GM19025 (cell line): ENCODE measurements around the gene ANO7.
"Not testable (repeated sequence)": the region's sequence is repeated elsewhere in the genome, so short reads cannot be mapped to it uniquely, and the experiment has no call there.

Experiments
- ATAC-seq: cut with Tn5 transposase; IDR thresholded peaks from one replicate; pipeline ENCODE4 v1.9.1; 2021; ENCODE audit warnings: mild to moderate bottlenecking, low read depth, moderate library complexity; ENCODE audit not compliant: unreplicated experiment

Gene ANO7

DNA sequence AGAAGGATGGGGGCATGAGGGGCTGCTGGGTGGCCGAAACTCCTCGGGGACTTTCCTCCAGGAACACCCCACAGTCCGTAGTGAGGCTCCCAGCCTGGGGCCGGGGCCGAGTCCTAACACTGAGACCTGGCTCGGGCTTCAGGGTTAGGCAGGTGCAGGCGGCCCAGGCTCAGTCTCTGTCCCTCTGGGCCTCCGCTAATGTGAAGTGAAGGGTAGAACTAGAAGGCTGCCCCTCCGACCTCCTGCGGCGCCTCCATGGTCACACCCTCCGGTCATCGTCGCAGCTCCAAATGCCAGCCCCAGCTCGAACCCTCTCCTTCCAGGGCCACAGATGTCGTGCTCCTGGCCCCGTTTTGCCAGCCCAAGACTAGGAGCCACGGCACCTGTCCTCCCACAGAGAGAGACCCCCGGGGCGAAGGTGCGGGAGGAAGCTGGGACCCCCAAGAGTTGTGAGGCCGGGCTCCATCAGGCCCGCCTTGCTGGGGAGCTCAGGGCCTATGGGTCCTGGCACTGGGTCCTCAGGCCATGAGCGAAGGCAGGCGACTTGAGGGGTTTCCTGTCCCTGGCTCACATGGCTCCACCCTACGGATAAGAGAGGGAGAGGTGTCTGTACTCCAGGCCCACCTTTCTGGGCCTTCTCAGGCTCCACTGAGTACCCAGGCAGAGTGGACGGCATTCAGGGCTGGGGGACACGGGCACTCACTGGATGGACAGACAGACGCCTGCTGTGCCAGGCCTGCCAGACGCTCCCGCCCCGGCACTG, 797 bp downstream of the ANO7 start:
- no peak for ATAC-seq

DNA sequence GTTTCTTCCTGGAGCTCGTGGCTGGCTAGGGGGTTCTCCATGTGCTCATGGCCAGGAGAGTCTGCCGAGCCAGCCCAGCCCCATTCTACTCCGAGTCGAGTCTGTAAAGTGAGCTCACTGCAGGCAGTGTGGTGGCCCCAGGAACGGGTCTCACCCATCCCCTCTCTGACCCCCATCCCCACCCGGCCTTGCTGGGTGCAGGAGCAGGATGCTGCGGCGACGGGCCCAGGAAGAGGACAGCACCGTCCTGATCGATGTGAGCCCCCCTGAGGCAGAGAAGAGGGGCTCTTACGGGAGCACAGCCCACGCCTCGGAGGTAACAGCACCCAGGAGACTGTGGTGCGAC, 1.4 kb downstream of the ANO7 start:
- ATAC-seq: no peak

- no peak for ATAC-seq
These were observed 2.0 kb downstream of the ANO7 start for GRCh38 chr2:241190291-241190981.

- ATAC-seq: no peak
These were observed 2.6 kb downstream of the ANO7 start for GRCh38 chr2:241191081-241191480.

DNA sequence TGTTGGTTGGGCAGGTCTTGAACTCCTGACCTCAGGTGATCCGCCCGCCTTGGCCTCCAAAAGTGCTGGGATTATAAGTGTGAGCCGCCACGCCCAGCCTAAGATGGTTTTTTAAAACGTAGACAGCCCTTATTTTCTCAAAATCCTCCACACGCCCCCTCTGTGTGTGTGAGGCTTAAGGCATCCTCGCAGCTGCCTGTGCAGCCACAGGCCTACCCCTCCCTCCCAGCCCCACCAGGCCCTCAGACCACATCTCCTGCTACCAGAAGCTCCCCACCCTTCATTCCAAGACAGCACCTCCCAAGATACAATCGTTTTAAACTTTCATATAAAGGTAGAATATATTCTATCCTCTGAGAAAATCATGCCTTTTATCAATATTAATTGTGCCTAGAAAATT, 4.8 kb downstream of the ANO7 start:
- ATAC-seq: no peak

- no peak for ATAC-seq
These were observed 6.3 kb downstream of the ANO7 start for GRCh38 chr2:241194811-241195210.

DNA sequence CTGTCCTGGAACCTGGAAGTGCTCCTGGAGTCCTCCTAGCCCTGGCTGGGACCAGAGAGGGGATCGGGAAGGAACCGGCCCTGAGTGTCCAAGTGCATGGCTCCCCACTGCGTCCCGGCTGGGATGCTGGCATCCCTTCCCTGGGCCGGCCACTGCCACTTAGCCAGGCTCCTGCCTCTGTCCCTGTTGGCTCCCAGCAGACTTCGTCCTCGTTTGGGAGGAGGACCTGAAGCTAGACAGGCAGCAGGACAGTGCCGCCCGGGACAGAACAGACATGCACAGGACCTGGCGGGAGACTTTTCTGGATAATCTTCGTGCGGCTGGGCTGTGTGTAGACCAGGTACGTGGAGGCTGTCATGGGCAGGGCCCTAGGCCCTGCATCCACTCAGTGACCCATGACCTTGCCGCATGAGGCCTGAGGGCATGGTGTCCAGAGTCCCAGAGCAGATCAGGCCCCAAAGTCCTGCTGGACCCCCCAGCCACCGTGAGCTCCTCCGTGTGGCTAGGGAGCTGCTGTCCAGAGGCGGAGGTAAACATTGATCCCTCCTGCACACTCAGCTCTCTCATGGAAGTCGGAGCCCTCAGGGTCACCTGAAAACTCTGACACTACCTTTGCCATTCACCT, 7.1 kb downstream of the ANO7 start:
- ATAC-seq: no peak

- not testable (repeated sequence) for ATAC-seq
These were observed 8.8 kb downstream of the ANO7 start for GRCh38 chr2:241197246-241197645.

DNA sequence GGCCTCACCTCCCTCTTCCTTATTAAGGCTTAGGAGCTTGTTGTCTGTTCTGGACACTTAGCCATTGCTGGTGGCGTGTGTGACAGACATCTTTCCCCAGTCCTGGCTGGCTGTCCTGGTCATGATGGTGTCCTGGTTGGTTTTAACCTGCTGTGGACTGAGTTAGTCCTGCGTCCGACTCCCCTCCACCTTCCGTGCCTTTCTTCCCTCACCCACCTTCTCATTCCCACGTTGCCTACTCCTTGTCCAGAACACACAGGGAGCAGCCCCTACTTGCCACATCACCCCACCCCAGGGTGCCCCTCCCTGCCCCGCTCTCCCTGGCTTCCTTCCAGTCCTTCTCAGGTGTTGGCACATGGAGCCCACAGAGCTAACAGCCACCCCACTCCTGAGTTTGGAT, 9.5 kb downstream of the ANO7 start:
- no peak for ATAC-seq

DNA sequence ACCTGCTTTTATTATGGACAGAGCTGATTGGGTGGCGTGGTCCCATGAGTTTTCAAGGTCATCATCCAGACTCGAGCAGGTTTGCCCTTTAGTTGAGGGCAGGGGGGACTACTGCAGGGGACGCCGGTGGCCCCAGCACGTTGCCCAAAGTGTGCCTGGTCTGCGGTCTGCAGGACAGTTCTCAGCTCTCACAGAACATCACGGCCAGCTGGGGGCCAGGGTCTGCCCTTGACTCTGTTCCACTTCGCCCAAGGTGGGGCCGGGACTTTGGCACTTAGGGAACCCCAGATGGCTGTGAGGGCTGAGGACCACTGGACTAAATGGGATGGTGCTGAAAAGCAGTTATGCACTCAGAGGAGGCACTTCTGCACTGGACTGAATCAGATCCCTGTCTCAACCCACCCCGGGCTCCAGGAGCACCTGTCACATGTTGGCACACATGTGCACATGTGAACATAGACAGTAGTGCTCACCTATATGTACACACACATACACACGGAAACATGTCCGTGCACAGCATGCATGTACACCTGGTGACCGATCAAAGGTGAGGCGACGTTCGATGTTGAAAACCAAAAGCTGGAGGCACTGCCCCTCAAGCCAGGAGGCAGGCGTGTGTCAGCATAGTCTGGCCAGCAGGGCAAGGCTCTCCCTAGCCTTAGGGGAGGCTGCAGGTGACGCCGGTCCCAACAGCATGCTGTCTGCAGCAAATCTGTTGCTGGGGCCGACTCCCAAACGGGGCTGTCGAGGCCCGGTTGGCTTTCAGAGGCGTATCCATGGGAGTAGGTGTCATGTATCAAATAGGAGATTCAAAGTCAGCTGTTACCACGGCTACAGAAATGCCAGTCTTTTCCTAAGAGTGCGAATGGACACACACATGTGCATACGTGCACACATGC, 10.2 kb downstream of the ANO7 start:
- no peak for ATAC-seq

- no peak for ATAC-seq
These were observed 10.8 kb downstream of the ANO7 start for GRCh38 chr2:241199286-241199685.

- ATAC-seq: no peak
These were observed 11.7 kb downstream of the ANO7 start for GRCh38 chr2:241199897-241200821.

GRCh38 chr2:241200822-241201395, 12.4 kb downstream of the ANO7 start:
- ATAC-seq: no peak

- no peak for ATAC-seq
These were observed 13.2 kb downstream of the ANO7 start for GRCh38 chr2:241201445-241202267.

- no peak for ATAC-seq
These were observed 13.8 kb downstream of the ANO7 start for GRCh38 chr2:241202268-241202585.

DNA sequence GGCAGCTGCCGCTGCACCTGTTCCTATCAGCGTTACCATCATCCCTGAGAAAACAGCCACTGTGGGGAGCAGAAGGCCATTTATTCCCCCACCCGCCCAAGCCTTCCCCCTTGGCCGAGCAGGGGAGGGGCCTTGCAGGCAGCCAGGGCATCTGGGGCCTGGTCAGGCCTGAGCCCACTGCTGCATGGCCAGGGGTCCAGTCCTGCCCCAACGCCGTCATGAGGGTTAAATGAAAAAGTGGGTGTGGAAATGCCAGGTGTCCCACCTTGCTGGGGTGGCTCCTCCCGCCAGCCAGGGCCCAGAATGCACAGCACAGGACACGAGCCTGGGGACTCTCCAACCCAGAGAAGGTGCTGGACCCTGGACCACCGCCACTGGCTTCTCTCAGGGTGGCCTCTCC, 14.2 kb downstream of the ANO7 start:
- no peak for ATAC-seq

- no peak for ATAC-seq
These were observed 14.9 kb downstream of the ANO7 start for GRCh38 chr2:241203218-241204009.

GRCh38 chr2:241204010-241204384, 15.5 kb downstream of the ANO7 start:
- ATAC-seq: no peak
